KG1 (cell line): ENCODE results near the gene UTF1.
"Not testable (repeated sequence)": the region's sequence is repeated elsewhere in the genome, so short reads cannot be mapped to it uniquely, and the experiment has no call there.

Experiments used
- DNase-seq: peaks from one replicate; lab custom pipeline; 2025; lab: John Stamatoyannopoulos, UW

UTF1 gene

DNA sequence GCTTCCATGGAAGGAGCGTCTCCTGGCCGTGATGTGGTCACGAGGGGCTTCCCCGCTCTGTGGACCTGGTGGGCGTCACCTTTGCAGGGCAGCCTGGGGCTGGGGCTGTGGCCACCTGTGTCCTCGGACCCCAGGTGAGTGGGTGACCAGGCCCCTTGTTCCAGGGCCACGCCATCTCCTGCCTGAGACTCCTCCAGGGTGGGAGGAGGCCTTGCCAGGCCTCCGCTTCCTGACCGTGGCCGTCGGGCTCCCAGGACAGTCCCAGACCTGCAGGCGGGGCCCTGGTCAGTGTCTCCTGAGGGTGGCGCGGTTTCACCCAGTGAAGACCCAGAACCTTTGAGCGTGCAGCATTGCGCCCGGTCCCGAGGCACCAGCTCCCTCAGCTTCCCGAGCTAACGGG lies 20.4 kb upstream of the UTF1 start:
- no peak for DNase-seq

DNA sequence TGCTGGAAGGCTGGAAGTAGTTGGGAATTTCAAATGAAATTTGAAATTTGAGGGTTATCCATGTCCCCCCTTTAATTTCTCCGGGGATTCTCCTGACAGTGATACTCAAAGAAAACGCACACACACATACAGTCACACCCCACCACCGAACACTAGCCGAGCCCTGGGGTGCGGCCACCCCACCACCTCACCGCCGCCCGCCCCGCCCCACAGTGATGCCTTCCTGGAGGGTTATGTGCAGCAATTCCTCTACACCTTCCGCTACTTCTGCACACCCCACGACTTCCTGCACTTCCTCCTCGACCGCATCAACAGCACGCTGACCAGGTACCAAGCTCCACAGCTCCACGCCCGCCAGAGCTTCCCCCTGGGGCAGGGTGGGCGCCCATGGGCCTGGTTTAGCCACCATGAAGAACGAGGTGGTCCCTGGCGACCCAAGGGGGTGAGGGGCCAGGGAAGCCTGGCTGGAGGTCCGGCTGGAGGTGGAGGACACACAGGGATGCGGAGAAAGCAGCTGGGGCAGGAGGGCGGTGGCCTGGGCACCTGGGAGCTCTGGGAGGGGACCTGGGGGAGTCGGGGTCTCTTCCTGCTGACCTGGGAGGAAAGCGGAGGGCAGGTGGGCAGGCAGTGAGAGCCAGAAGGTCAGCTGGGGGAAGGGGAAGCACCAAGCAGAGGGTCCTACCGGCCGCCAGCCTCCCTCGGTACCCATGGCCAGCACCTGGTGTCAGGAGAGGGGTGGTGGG lies 19.4 kb upstream of the UTF1 start:
- DNase-seq: no peak

DNA sequence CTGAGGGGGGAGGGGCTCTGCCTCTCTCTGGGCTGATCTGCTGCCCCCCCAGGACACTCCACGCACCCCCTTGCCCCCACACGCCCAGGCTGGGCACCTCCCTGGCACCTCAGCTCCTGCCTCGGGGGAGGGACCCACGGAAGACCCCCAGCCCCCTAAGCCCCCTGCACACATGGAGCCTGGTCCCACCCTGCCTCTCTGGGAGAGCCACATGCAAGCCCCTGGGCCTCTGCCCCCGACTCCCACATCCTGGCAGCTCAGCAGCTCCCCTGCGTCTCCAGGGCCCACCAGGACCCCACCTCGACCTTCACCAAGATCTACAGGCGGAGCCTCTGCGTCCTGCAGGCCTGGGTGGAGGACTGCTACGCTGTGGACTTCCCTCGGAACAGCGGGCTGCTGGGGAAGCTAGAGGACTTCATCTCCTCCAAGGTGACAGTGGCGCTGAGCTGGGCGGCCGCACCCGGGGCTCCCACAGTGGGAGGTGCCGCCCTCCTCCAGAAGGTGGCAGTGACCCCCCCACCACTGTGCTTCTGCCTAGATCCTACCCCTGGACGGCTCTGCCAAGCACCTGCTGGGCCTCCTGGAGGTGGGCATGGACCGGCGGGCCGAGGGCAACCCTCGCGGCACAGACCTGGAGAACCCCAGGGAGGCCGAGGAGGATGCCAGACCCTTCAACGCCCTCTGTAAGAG lies 18.7 kb upstream of the UTF1 start:
- DNase-seq: no peak

DNA sequence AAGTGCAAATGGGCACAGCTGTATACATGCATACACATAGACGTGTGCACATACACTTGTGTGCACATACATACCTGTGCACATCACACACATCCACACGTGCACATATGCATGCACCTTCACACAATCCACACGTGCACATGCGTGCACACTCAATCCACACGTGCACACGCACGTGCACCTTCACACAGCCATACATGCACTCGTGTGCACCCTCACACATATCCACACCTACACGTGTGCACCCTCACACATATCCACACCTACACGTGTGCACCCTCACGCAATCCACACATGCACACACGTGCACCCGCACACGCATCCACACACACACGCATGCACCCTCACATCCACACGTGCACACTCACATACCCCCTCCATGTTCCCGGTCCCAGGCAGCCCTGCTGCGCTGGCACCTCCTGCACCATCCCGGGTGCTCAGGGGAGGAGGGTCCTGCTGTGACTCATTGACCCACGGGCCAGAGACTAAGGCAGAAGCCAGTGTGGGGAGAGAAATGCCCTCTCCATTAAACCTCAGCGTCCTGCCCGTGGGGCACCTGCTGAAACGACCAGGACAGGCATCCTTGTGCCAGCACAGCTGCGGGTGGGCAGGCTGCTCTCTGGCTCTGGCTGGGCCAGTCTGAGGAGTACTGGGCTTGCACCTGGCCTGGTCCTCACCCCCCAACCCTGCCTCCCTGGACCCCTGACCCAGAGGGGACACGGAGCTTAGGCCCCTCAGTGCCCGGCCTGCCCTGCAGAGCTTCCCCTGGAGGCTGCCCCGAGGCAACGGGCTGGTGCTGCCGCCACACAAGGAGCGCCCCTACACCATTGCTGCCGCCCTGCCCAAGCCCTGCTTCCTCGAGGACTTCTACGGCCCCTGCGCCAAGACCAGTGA lies 17.8 kb upstream of the UTF1 start:
- DNase-seq: no peak

DNA sequence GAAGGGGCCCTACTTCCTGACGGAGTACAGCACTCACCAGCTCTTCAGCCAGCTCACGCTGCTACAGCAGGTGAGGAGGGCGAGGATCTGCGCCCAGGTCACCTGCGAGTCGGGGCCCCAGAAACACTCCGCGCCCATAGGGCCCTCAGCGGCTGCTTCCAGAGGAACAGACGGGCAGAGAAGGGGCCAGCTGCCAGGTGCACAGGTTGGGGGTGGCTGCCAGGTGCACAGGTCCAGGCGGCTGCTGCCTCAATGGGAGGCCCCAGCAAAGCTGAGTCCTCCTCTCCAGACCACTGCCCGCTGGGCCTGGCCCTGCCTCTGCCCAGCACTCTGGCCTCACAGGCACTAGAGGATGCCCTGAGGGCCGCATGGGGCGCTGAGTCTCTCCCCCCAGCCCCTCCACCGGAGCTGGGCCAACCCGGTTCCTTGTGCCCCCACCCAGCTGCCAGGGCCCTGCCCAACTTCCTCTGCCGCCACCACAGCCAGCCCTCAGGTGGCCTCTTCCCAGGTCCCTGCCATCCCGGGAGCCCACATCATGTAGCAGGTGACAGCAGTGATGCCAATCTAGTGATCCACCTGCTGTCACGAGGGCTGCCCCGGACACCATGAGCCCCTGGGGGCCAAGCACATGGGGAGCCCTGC lies 17.0 kb upstream of the UTF1 start:
- no peak for DNase-seq

DNA sequence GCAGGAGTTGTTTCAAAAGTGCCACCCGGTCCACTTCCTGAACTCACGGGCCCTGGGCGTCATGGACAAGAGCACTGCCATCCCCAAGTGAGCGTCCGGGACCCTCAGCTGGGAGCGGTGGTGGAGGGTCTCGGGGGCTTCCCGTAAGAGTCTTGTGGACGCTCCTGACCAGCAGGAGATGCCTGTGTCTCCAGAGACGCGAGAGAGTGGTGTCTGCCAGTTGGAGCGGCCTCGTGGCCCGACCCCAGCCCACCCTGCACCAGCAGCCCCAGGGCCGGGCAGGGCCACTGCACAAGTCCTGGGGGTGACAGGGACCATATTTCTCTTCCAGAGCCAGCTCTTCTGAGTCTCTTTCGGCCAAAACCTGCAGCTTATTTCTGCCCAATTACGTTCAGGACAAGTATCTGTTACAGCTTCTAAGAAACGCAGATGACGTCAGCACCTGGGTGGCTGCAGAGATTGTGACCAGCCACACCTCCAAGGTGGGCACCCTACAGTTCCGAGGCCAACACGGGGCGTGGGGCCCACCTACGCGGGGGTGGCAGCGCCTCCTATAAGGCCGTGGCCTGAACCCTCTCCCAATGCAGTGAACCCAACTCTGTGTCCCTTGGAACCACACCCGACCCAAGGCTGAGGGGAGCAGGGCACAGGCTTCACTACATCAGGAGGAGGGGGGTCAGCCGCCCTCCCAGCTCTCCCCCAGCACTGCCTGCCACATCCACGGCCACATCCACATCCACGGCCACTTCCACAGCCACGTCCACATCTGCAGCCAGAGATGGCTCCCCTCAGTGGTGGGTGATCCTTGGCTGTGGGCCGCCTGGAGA lies 16.2 kb upstream of the UTF1 start:
- DNase-seq: no peak

DNA sequence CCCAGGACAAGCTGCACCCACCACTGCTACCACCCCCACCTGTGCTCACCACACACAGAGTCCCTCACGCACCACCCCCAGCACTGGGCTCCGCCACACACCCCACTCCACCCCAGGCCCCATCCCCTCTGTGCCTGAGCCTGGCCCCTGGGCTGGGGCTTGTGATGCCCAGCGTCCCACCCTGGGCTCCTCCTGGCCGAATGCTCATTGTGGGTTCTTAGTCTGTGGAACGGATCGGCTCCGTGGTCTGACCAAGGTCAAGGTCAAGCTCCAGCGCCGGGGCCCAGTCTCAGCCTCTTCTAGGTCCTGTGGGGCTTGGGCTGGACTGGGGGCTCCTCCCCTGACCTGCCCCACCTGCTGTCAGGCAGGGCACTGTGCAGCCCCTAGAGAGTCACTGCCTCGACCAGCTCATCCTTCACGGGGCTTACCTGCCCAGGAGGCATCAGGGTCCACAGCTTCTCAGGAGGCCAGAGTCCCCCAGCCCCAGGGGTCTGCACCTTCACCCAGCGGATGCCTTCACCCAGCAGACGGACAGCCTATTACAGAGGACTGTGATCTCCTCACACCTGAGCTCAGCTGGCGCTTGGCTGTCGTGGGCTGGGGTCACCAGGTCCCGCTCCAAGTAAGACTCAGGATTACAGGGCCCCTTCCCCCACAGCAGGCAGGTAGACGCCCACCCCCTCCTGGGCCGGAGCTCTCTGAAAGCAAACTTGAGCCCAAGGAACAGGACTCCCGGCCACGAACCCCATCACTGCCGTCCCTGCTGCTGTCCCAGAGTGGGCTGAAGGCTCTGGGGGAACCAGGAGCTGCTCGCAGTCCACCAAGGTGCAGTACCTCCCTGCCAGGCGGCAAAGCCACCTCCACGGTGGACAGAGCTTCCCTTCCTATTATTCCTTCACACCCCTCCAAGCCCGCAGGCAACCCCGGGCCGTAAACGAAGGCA lies 15.3 kb upstream of the UTF1 start:
- DNase-seq: no peak

DNA sequence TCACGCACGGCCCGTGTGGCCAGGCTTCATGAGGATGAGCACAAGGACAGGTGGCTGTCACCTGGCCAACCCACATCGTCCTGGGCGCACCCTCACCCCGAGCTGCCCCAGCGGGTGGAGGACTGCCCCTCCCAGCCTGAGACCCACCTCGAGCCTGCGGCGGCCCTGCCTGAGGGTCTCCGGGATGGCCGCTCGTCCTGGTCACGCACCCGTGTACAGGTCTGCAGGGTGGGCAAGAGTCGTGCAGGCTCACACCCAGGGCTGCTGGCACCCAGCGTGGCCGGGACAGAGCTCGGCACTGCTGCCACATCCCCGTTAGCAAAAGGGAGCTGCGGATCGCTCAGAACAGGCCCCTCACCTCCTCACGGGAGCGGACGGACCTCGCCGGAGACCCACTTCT lies 14.4 kb upstream of the UTF1 start:
- DNase-seq: no peak

DNA sequence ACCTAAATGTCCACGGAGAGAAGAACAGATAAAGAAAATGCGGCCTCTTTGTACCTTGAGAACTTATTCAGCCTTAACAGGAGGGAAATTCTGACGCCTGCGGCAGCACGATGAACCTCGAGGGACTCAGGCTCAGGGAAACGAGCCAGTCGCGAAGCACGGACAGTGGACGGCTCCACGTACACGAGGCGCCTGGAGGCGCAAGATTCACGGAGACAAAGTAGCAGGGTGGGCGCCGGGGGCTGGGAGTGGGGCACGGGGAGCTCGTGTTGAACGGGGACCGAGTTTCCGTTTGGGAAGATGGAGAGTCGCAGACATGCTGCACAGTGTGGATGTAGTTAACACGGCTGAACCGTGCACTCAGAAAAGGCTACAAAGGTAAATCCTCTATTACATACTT lies 13.2 kb upstream of the UTF1 start:
- no peak for DNase-seq

DNA sequence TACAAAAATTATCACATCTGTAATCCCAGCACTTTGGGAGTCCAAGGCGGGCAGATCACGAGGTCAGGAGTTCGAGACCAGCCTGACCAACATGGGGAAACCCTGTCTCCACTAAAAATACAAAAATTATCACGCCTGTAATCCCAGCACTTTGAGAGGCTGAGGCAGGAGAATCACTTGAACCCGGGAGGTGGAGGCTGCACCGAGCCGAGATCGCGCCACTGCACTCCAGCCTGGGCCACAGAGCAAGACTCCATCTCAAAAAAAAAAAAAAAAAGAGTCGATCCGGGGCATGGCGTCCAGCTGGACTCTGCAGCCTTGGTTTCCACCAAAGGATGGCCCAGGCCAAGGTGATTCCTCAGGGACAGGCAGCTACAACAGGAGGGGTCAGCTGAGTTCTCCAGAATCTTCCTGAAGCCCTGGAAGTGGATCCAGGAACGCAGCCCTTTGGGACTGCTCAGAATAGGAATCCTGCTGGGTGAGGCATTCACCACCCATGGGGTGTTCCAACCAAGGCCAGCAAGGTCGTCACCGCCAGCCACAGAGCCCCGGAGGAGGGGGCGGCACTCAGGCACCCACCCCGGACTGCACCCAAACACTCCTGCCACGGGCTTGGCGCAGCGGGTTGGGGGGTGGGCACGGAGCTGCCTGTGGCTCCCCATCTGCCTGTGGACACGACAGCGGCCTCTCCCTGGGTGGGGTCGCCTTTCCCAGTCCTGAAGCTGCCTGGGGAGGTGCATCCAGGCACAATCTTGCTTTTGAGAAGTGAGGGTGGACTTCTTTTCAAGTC lies 12.0 kb upstream of the UTF1 start:
- no peak for DNase-seq

DNA sequence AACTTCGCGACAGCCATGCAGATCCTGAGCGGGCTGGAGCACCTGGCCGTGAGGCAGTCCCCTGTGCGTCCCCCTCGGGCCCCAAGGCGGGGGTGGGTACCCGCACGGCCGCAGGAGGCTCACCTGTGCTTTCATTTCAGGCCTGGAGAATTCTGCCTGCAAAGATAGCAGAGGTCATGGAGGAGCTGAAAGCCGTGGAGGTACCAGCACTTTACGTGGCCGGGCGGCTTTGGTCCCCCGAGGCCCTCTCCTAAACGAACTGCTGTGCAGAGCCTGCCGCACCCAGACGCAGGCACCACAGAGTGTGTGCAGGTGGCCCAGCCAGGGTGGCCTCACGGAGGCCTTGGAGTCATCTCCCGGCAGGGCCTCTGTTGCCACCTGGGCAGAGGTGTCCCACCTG lies 11.1 kb upstream of the UTF1 start:
- no peak for DNase-seq

DNA sequence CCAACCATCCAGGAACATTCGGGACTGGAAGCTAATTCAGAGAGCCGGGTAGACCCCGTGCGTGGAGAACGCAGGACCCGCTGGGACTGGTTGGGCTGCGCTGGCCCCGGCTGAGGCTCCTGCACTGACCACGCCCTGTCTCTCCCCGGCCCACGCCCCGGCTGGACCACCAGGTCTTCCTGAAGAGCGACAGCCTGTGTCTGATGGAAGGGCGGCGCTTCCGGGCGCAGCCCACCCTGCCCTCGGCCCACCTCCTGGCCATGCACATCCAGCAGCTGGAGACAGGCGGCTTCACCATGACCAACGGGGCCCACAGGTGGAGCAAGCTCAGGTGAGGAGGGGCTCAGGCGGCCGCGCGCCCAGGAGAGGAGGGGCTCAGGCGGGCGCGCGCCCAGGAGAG lies 10.2 kb upstream of the UTF1 start:
- no peak for DNase-seq

DNA sequence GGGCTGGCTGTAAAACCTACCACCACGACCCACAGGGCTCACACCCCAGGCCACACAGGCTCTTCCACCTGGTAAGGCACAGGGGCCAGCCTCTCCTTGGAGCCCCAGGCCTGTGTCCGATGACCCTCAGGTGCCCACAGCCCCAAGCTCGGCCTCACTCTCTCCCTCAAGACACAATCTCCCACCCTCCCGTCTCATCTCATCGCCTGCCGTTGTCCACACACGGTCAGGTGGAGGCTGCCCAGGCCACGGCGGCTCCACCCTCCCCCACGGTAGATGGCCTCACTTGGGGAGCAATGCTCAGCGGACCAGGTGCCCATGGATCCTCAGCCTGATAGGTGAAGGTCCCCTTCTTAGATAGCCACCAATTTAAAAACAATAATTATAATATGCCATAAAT lies 8.7 kb upstream of the UTF1 start:
- DNase-seq: no peak

DNA sequence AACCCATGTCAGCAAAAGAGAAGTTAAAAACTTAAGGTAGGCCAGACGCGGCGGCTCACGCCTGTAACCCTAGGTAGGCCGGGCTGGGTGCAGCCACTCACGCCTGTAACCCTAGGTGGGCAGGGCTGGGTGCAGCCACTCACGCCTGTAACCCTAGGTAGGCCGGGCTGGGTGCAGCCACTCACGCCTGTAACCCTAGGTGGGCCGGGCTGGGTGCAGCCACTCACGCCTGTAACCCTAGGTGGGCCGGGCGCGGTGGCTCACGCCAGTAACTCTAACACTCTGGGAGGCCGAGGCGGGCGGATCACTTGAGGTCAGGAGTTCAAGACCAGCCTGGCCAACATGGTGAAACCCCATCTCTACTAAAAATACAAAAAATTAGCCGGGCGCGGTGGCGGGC lies 8.3 kb upstream of the UTF1 start:
- DNase-seq: not testable (repeated sequence)

DNA sequence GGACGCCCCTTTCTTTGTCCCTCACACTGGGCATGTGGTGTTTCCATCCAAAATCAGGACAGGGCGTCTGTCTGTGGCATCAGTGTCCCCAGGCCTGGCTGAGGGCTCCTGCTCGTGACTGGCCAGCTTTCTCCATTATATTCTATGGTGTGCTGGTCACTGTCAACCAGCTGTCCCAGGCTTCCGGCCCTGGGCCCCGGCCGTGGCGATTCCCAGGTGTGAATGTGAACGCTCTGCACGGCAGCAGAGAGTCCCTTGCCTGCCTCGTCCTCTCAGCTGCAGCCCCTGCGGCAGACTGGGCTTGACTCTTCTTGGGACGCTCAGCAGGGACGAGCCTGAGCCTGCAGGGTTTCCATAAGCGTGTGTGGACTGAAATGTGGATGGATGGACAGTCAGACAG lies 5.9 kb upstream of the UTF1 start:
- no peak for DNase-seq

DNA sequence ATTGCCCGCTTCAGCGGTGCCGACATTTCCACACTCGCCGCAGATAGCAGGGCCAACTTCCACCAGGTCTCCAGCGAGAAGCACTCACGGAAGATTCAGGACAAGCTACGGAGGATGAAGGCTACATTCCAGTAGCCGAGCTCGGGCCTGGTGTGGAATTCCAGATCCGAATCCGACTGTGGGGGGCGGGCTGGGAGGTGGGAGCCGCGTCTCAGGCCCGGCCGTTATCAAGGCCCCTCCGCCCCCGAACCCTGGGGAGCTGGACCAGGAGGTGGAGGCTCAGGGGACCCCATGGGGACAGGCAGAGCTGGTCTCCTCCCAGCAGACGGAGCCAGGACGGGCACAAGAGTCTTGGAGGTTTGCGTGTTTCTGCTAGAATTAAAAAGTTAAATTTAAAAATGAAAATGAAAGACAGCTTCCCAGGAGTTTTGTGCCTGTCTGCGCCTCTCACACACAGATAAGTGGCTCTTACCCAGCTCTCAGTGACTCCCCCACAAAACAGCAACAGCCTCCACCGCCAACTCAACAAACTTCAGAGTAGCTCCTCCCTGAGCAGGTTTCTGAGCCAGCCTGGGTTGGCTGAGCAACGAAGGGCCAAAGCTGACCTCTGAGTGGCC lies 5.2 kb upstream of the UTF1 start:
- DNase-seq: no peak

DNA sequence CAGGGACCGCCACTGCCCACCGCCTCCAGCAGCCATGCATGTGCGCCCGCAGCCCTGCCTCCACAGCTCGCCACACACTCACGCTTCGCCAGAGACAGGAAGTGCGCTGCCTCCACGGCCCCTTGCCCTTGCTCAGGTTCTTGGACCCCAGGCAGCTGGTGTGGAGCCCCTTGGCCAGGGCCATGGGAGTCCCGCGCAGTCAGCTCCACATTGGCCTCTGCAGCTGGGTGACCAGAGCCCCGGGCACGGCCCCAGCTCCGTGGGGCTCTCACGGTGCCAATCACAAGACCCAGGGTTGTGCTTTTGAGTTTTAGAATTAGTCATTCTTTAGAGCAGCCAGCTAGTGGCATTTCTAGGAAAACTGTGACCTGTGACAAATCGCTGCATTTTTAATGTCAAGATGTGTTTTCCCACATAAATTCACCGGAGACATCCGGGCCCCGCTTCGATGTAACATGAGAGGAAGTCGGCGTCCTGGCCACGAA lies 4.3 kb upstream of the UTF1 start:
- DNase-seq: no peak

DNA sequence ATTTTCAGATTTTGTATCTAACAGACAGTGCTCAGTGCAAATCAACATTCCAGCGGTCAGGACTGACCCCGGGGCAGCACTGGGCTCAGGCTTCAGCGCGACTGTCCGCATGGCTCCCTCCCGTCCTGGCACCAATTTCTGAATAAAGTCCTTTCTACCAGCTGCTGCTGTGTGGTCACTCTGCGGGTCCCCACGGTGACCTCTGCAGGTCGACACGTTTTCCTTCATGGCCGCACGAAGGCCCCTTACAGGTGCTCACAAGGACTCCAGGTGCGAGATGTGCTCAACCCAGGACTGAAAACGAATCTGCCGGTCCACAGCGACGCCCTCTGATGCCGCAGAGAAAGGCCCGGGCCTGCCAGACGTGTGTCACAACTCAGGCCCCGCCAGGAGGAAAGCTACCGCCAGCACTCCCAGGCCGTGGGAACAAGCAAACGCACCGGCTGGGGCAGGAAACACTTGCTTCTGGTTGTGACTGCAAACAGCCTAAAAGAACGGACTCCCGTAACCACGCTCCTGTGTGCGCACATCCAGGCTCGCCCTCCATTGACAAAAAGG lies 3.7 kb upstream of the UTF1 start:
- no peak for DNase-seq

DNA sequence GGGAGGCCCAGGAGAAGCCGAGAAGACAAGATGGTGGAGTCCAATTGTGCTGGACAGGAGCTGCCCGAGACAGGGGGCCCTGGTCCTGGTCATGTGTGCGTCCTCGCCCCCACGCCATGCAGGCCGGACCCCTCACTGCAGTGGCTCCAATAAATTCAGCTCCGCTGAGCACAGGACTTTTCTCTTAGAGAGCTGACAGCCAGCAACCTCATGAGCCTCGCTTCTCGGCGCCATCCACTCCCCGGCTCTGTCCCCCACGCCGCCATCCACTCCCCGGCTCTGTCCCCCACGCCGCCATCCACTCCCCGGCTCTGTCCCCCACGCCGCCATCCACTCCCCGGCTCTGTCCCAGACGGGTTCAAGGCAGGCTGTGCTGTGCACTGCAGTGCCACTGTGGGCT lies 2.8 kb upstream of the UTF1 start:
- no peak for DNase-seq
